ENCODE measurements around the gene ZNF165.
"Not testable (repeated sequence)": the region's sequence is repeated elsewhere in the genome, so short reads cannot be mapped to it uniquely, and the experiment has no call there.

ZNF165 gene

GRCh38 chr6:28080381-28080630 lies at the start of gene ZNF165:
ZNF165 (plus strand) TSS chr6:28080568; CDS start chr6:28085481, 4,913 bp downstream.
- not testable (repeated sequence) for DNase-seq

- no peak for DNase-seq
These were observed 26.8 kb upstream of the ZNF165 start for GRCh38 chr6:28053584-28053983.

- DNase-seq, result no peak
These were observed 20.0 kb upstream of the ZNF165 start for GRCh38 chr6:28060405-28060804.

GRCh38 chr6:28064272-28064671 lies 16.1 kb upstream of the ZNF165 start:
- DNase-seq, result no peak

- DNase-seq, result no peak
These were observed 12.3 kb upstream of the ZNF165 start for GRCh38 chr6:28068067-28068466.

- not testable (repeated sequence) for DNase-seq
These were observed 9.4 kb upstream of the ZNF165 start for GRCh38 chr6:28070968-28071367.

- DNase-seq, result no peak
These were observed 2.3 kb upstream of the ZNF165 start for GRCh38 chr6:28078050-28078449.

- no peak for DNase-seq
These were observed 1.5 kb upstream of the ZNF165 start for GRCh38 chr6:28078836-28079235.

GRCh38 chr6:28080631-28081485 lies 490 bp downstream of the ZNF165 start:
- DNase-seq, result peak; percentile 88

- no peak for DNase-seq
These were observed 1.1 kb downstream of the ZNF165 start for GRCh38 chr6:28081486-28081751.

GRCh38 chr6:28082939-28083338 lies 2.6 kb downstream of the ZNF165 start:
- DNase-seq, result no peak

GRCh38 chr6:28089054-28089453 lies 8.7 kb downstream of the ZNF165 start:
- no peak for DNase-seq

GRCh38 chr6:28090917-28091586 lies 10.7 kb downstream of the ZNF165 start:
- no peak for DNase-seq

- DNase-seq, result not testable (repeated sequence)
These were observed 21.9 kb downstream of the ZNF165 start for GRCh38 chr6:28102222-28102621.

- DNase-seq, result not testable (repeated sequence)
These were observed 22.3 kb downstream of the ZNF165 start for GRCh38 chr6:28102699-28103098.

- peak; percentile 77 for DNase-seq
These were observed 24.2 kb downstream of the ZNF165 start for GRCh38 chr6:28104392-28105244.

- DNase-seq, result no peak
These were observed 24.9 kb downstream of the ZNF165 start for GRCh38 chr6:28105245-28105639.

- DNase-seq, result no peak
These were observed 27.1 kb downstream of the ZNF165 start for GRCh38 chr6:28107506-28107905.

- no peak for DNase-seq
These were observed 31.6 kb downstream of the ZNF165 start for GRCh38 chr6:28111964-28112363.

- no peak for DNase-seq
These were observed 35.4 kb downstream of the ZNF165 start for GRCh38 chr6:28115799-28116198.

- DNase-seq, result no peak
These were observed 37.1 kb downstream of the ZNF165 start for GRCh38 chr6:28117386-28118050.

- no peak for DNase-seq
These were observed 37.8 kb downstream of the ZNF165 start for GRCh38 chr6:28118217-28118616.

- DNase-seq, result no peak
These were observed 41.5 kb downstream of the ZNF165 start for GRCh38 chr6:28121876-28122275.

All from activated CD4-positive, alpha-beta T cell treated with anti-CD3 and anti-CD28 coated beads for 1 hour (primary cell).